GM19193 (cell line): Measurements from ENCODE around the gene ARHGDIG.

ENCODE experiments used
- POLR2A ChIP-seq: IDR thresholded peaks from 4 replicates; pipeline ENCODE4 v1.6.1; 2011; ENCODE audit not compliant: insufficient read depth, insufficient read length; ENCODE audit errors: extremely low read depth

The ARHGDIG gene

DNA sequence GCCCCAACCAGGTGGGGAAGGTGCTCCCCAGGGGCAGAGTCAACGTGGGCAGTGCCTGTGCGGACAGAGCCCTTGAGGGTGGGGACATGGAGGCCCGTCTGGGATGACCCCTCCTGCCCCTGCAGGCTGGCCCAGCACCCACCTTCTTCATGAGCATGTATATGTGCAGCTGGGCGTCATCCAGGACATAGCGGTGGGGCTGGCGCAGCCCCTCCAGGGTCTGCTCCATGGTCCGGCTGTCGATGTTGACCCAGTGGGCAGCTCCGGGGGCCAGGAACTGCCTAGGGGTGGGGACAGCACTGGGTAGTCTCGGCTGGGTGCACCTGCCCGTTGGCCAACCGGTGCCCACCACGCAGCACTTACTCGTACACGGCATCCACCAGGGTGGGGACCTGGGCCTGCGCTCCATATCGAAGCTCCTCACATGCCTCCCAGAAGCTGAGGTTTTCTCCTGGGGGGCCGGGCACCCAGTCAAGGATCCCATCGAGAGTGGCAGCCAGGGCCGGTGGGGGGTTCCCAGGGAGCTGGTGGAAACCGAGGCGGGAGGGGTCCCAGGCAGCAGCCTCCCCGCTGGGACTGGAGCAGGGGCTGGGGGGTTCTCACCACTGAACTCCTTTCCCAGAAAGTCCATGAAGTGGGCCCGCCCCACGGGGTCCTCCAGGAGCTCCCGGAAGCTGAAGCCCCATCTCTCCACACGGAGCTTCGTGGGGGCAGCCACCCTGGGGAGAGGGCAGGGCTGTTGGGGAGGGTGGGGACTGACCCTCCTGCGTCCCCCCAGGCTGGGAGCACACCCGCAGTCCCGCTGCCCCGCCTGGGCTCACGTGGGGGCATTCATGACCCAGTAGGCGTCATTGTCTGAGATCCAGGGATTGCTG lies 9.8 kb upstream of the ARHGDIG start:
- TF ChIP-seq POLR2A = no peak

DNA sequence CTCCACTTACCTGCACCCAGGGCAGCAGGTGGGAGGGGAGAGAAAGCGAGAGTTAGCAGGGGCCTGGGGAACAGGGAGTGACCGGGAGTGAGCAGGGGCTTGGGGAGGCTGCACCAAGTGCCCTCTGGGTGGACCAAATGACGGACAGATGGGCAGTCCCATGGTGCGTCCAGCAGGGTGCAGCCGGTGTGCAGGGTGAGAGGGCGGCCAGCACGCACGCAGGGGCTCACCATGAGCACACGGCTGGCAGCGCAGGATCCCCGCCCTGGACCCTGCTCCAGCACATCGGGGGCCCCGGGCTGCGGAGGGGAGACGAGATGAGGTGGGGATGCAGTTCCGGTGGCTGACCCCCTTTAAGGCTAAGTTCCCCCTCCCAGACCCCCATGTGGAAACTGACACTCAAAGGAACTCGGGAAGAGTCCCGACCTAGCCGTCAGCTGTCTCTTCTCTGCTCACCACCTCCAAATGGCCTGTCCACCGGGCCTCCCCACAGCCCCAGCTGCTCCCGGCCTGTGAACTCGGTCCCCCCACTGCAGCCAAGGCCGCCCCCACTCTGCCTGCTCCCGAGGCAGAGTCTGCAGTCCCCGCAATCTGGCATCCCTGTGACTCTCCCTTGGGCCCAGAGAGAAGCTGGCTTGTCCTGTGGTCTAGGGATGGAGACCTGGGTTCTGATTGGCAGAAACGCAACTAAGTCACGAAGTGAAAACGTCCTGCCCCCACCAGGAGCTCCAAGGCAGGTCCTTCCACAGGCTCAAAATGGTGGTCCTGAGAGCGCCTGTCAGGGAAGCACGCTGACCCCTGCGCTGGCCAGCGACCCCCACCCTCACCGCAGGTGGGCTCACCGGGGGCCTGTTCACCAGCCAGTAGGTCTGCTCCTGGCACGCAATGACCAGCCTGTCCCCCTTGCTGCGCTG lies 7.5 kb upstream of the ARHGDIG start:
- TF ChIP-seq POLR2A = no peak

- TF ChIP-seq POLR2A = no peak
These were observed 6.6 kb upstream of the ARHGDIG start for GRCh38 chr16:273547-274421.

DNA sequence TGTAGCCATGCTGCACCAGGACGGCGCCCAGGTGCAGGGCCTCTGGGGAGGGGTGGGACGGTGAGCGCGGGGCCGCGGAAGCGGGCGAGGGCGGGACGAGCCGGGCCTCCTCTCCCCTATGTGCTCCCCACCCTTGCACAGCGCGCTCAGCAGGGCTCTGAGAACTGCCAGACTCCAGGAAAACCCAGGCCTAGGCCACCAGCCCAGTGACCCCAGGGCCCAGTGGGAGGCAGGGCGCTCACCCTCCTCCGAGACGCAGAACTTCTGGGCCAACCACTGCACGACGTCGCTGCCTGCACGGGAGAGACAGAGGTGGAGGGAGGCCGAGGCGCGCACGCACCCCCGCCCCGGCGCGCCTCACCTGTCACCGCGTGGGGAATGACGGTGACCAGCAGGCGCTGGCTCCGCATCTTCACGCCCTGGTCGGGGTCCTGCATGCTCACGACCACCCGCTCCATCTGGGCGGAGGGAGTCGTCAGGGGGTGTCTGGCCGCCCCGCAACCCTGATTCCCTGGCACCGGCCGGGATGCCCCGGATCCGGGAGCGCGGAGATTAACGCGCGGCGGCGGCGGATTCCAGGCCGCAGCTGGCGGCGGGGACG lies 5.2 kb upstream of the ARHGDIG start:
- no peak for TF ChIP-seq POLR2A

DNA sequence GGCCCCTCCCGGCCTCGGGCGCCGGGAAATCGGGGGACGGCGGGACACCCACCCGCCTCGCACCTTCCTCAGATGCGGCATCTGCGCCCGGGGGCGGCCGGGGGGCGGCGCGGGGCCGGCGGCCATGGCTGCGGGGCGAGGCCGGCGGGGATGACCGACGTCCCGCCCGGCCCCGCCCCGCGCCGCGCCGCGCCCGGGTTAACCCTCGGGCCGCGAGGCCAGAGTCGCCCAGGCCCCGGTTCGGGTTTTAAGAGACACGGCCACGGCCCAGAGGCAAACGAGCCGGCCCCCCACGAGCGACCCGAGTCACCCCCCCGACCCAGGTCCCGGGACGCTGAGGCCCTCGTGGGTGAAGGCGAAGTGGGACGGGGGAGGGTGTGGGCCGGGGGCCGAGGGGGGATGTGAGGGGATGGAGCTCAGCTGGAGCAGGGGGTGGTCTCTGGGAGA lies 4.6 kb upstream of the ARHGDIG start, which contains the start of gene RGS11:
Gene RGS11, minus strand, starts transcription at position 159 of the 447 bp plus-strand sequence. Its CDS starts 33 bp downstream, at position 126.
- TF ChIP-seq POLR2A = no peak

DNA sequence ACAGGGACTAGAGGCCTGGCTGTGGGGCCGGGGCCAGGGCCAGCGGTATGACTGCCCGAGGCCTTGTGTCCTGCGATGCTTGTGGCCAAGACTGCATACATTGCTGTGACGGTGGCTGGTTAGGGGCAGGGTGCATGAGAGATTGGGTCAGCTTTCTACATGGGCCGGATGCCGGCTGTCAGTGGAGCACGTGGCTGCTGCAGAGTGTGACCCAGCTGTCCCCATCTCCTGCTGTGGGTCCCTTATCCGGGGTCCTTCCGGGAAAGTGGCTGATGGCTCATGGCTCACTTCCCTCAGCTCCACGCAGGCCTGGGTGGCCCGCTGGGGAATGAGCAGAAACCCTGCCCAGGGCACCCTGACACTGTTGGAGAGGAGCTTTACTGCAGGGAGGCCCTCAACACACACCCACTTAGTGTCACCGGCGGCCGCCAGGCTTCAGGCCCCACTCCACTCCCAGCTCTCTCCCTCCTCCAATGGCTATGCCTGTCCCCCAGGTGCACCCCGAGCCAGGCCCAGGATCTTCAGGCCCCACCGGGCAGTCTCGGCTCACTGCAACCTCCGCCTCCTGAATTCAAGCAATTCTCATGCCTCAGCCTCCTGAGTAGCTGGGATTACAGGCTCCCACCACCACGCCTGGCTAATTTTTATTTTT lies 3.8 kb upstream of the ARHGDIG start:
- TF ChIP-seq POLR2A = no peak

GRCh38 chr16:278863-279366 lies 1.5 kb upstream of the ARHGDIG start:
- TF ChIP-seq POLR2A = no peak

GRCh38 chr16:279531-279930 lies 860 bp upstream of the ARHGDIG start:
- TF ChIP-seq POLR2A = no peak

GRCh38 chr16:280005-280460 lies 358 bp upstream of the ARHGDIG start:
- no peak for TF ChIP-seq POLR2A

GRCh38 chr16:280991-281659 lies 734 bp downstream of the ARHGDIG start:
- no peak for TF ChIP-seq POLR2A

GRCh38 chr16:281660-282255 lies 1.4 kb downstream of the ARHGDIG start:
- no peak for TF ChIP-seq POLR2A

GRCh38 chr16:282491-282890 lies 2.1 kb downstream of the ARHGDIG start:
- no peak for TF ChIP-seq POLR2A
